Effector memory CD8-positive, alpha-beta T cell (primary cell): ENCODE data around the gene HS3ST6.
A peak's percentile ranks its signal among the peaks of the same experiment; 100 is the strongest.
"Not testable (repeated sequence)": the region's sequence is repeated elsewhere in the genome, so short reads cannot be mapped to it uniquely, and the experiment has no call there.

Experiments used
- ATAC-seq: fragments of 150-1000 bp; cut with Tn5 transposase; replicated peaks from 2 replicates; pipeline ENCODE4 v1.10.0; 2021; ENCODE audit warnings: mild to moderate bottlenecking, moderate library complexity
- DNase-seq, 3 experiments: peaks; one replicate each; pipeline ENCODE4 v3.0.0; 2021
- H3K27ac Mint-ChIP-seq, 2 donors: one replicate each; pipeline ENCODE4 v1.8.0; 2022; ENCODE audit warnings: mild to moderate bottlenecking in 2 of 2, mixed read lengths in 2 of 2, moderate library complexity in 2 of 2
- H3K27me3 Mint-ChIP-seq, 2 donors: one replicate each; pipeline ENCODE4 v1.8.0; 2022; ENCODE audit warnings: mixed read lengths in 2 of 2
- H3K36me3 Mint-ChIP-seq: one replicate; pipeline ENCODE4 v1.8.0; 2022; ENCODE audit warnings: mild to moderate bottlenecking, moderate library complexity, mixed read lengths; ENCODE audit not compliant: insufficient read depth
- H3K4me1 Mint-ChIP-seq, 2 donors: one replicate each; pipeline ENCODE4 v1.8.0; 2022; ENCODE audit warnings: low read depth in 2 of 2, mixed read lengths in 2 of 2
- H3K4me3 Mint-ChIP-seq, 2 donors: one replicate each; pipeline ENCODE4 v1.8.0; 2022; ENCODE audit warnings: mild to moderate bottlenecking in 2 of 2, mixed read lengths in 2 of 2, moderate library complexity in 2 of 2
- H3K9me3 Mint-ChIP-seq, 2 donors: one replicate each; pipeline ENCODE4 v1.8.0; 2022; ENCODE audit warnings: mixed read lengths in 2 of 2

HS3ST6 gene

DNA sequence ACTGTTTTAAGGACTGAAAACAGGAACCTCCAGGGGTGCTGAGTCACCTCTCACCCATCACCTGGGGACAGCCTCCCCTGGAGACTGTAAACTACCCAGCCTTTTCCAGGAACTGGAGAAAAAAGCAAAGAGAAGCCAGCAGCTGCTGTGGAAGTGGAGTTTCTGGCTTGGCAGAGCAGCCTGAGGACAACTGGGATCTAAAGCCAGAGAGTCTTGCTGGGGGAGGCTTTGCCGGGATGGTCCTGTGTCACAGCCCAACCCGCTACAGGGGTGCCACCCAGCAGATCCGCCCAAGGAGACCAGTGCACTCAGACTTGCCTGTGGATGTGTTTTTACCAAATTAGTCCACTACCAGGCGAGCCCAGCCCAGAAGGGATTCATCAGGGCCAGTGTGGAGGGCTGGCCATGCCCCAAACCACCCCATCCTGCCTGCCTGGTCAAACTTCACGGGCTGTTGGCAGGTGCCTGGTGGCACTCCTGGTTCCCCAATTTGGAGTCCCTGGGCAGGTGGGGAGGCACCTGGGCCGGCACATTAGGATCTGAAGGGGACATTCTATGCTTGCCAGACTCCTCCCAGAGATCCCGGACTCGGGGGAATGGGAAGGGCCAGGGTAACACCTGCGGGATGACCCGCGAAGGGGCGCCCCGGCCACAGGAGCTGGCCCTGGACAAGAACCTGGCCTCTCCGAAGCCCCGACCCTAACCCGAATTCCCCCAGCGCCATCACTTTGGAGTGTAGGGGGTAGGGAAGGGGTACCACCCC is 24.0 kb upstream of the HS3ST6 start:
- Mint-ChIP-seq H3K27ac (peak overlapping the region; percentile 74 to 88), H3K9me3 (no peaks in the 10 kb centered on the region), H3K4me1 (peaks cover 9 to 13% of the 10 kb centered on the region in 2 donors), H3K4me3 (peak overlapping the region; percentile 90 to 92), H3K27me3 (no peaks in the 10 kb centered on the region), H3K36me3 (peaks cover 15% of the 10 kb centered on the region)
- DNase-seq, result no peak
- ATAC-seq, result no peak

DNA sequence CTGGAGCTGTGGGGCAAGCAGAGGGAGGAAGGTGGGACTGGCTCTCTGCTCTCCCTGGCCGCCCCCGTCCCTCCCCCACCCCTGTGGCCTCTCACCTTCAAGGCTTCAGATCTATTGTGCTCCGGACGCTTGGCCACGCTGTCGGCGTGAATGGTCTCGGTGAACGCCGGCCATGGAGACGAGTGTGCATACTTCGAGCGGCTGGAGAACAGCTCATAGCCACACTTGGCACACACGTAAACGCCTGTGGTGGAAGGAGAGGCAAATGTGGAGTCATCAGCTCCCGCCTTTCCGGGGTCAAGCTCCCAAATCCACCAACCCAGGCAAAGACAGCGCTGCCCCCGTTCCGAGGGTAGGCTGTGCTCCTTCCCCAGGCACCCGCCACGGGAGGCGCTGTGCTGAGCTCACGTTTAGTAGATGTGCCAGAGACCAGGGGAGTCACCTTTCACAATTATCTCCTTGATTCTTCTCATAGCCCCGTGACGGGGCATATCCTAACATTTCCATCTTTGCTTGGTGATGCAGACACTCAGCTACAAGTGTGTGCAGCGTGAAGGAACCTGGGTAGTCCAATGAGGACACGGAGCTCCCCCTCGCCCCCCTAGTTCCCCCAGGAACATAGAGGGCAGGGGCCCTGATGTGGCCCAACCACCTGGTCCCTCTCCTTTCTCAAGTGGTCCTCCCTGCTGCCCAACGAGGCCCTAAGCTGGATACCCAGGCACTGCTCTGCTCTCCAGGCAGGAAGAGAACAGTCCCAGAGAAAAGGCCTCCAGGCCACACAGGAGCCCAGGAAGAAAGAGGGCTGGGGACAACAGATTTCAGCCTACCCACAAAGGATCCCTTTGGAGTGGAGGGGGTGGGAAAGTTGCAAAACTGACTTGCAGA is 23.2 kb upstream of the HS3ST6 start:
- peaks cover 9 to 13% of the 10 kb centered on the region in 2 donors for H3K4me1 Mint-ChIP-seq
- peak overlapping the region; percentile 90 to 92 for H3K4me3 Mint-ChIP-seq
- H3K27me3 Mint-ChIP-seq, result no peaks in the 10 kb centered on the region
- DNase-seq, result no peak
- no peaks in the 10 kb centered on the region for H3K9me3 Mint-ChIP-seq
- peaks cover 15% of the 10 kb centered on the region for H3K36me3 Mint-ChIP-seq
- H3K27ac Mint-ChIP-seq, result no peak overlapping the region
- ATAC-seq, result no peak

DNA sequence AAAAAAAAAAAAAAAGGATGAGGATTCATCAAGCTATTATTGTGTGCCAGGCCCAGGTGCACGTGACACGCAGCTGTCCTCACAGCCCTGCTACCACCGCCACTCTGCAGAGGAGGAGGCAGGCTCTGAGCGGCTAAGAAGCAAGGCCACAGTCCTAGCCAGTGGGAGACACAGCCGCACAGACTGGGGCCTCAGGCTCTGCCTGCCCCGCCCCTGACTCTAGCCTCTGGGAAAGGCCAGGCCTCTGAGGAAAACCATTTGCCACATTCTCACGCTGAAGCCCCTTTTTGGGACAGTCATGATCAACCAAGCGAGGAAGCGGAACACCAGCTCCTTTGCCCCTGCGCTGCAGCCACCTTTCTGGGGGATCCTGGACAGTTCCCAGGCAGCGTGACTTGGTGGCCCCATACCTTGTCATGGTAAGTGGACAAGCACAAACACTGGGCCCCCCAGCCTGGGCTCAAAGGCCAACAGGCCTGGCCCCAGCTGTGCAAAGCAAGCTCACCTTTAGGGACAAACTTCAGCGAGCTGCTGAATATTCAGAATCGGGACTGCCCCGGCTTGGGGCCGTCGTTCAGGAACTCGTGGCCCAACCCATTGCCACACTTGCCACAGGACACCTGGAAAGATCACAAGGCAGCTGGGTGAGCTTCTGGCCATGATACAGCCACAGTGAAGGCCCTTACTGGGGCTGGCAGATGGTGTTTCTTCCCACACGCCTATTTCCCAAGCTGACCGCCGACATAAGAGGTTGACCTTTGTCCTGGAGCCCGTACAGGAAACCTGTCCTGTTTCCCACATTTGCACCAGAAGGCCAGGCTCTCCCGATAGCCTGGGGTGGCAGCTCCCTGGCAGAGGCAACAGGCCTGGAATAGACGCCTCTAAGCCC is 22.3 kb upstream of the HS3ST6 start:
- no peak overlapping the region for H3K27ac Mint-ChIP-seq
- no peaks in the 10 kb centered on the region for H3K9me3 Mint-ChIP-seq
- peaks cover 9 to 13% of the 10 kb centered on the region in 2 donors for H3K4me1 Mint-ChIP-seq
- H3K27me3 Mint-ChIP-seq, result no peaks in the 10 kb centered on the region
- H3K36me3 Mint-ChIP-seq, result peaks cover 15% of the 10 kb centered on the region
- DNase-seq (no peak), ATAC-seq (no peak)
- H3K4me3 Mint-ChIP-seq, result no peak overlapping the region

DNA sequence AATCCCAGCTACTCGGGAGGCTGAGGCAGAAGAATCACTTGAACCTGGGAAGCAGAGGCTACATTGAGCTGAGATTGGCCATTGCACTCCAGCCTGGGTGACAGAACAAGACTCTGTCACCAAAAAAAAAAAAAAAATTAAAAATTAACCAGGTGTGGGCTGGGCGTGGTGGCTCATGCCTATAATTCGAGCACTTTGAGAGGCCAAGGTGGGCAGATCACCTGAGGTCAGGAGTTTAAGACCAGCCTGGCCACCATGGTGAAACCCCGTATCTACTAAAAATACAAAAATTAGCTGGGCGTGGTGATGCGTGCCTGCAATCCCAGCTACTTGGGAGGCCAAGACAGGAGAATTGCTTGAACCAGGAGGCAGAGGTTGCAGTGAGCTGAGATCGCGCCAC is 21.6 kb upstream of the HS3ST6 start:
- H3K27me3 Mint-ChIP-seq, H3K27ac Mint-ChIP-seq, DNase-seq, ATAC-seq, H3K4me3 Mint-ChIP-seq, H3K9me3 Mint-ChIP-seq: not testable (repeated sequence)
- Mint-ChIP-seq H3K4me1 (peaks cover 9 to 13% of the 10 kb centered on the region in 2 donors), H3K36me3 (peaks cover 15% of the 10 kb centered on the region)

DNA sequence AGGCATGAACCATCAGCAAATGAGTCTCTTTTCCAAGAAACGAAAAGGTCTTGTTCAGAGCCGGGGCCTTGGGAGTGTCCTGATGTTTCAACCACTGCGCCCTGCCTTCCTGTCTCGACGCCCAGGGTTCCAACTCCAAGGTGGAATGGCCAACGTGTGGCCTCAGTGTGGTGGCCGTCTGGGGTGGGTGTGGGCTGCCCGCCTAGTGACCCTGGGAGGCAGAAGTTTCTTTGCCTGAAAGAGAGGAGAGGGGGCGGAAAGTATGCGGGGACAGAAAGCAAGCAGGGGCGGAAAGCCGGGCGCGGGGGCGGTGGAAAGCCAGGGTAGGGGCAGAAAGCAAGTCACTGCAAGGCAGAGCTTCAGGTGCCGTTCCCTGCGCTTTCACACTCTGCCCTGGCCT is 20.7 kb upstream of the HS3ST6 start:
- H3K36me3 Mint-ChIP-seq, result peaks cover 15% of the 10 kb centered on the region
- no peaks in the 10 kb centered on the region for H3K27me3 Mint-ChIP-seq
- no peak for DNase-seq
- peaks cover 4 to 13% of the 10 kb centered on the region in 2 donors for H3K4me1 Mint-ChIP-seq
- no peak overlapping the region for H3K4me3 Mint-ChIP-seq
- ATAC-seq, result no peak
- H3K27ac Mint-ChIP-seq, result no peak overlapping the region
- no peaks in the 10 kb centered on the region for H3K9me3 Mint-ChIP-seq

DNA sequence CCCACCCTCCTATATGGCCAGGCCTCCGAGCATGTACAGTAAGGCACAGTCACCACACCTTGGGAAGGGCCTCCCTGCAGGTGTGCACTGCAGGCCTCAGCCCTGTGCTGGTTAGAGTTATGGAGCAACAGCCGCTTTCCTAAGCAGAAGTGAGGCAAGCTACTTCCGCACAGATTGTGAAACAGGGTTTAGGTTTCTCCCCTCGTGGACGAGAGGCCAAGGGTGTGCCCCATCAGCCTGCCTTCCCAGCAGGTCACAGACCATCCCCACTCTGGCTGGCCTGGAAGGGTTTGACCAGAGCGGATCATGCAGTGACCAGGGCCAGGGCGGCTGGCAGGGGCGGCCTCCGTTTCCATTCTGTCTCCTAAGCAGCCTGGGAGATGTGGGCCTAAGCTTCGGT is 20.1 kb upstream of the HS3ST6 start:
- Mint-ChIP-seq H3K27me3 (peaks cover 0 to 3% of the 10 kb centered on the region in 2 donors), H3K4me1 (peaks cover 4 to 10% of the 10 kb centered on the region in 2 donors), H3K27ac (no peak overlapping the region), H3K36me3 (peaks cover 15% of the 10 kb centered on the region), H3K4me3 (no peak overlapping the region), H3K9me3 (no peaks in the 10 kb centered on the region)
- no peak for ATAC-seq
- DNase-seq, result no peak

- Mint-ChIP-seq H3K4me1 (peaks cover 0 to 5% of the 10 kb centered on the region in 2 donors), H3K27me3 (peaks cover 0 to 9% of the 10 kb centered on the region in 2 donors), H3K9me3 (no peaks in the 10 kb centered on the region), H3K27ac (peak overlapping the region in 1 of 2 donors; percentile 44), H3K36me3 (peaks cover 15% of the 10 kb centered on the region), H3K4me3 (no peak overlapping the region)
- no peak for DNase-seq
- ATAC-seq, result no peak
These were observed 18.8 kb upstream of the HS3ST6 start for GRCh38 chr16:1936945-1937479.

DNA sequence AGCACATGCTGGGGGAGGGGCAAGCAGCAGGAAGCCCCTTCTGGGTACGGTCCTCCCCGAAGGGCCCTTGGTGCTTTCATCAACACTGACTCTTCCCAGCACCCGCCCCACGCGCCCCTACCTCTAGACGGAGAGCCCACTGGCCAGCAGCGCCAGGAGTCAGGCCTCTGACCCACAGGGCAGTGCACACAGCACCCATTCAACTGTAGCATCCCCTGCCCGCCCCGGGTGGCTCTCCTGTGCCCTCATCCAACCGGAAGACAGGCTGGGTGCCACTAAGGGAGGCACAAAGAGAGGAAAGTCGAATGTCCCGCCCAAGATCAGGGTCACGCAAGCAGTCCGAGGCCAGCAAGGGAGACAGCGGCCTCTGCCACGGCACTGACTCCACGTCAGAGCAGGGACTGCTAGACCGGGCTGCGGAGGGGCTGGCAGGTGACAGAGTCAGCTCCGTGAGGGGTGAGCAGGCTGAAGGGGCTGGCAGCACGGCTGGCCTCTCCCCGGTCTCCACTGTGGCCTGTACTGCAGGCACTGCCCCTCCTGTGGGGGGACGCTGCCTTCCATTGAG is 15.0 kb upstream of the HS3ST6 start:
- H3K27me3 Mint-ChIP-seq, result peaks cover 0 to 9% of the 10 kb centered on the region in 2 donors
- no peak overlapping the region for H3K27ac Mint-ChIP-seq
- no peaks in the 10 kb centered on the region for H3K9me3 Mint-ChIP-seq
- no peak overlapping the region for H3K4me3 Mint-ChIP-seq
- ATAC-seq (no peak), DNase-seq (no peak)
- H3K36me3 Mint-ChIP-seq, result peaks cover 3% of the 10 kb centered on the region
- peaks cover 0 to 2% of the 10 kb centered on the region in 2 donors for H3K4me1 Mint-ChIP-seq

GRCh38 chr16:1932050-1933028 is 14.1 kb upstream of the HS3ST6 start:
- peaks cover 1% of the 10 kb centered on the region for H3K36me3 Mint-ChIP-seq
- no peak overlapping the region for H3K27ac Mint-ChIP-seq
- H3K4me3 Mint-ChIP-seq, result no peak overlapping the region
- H3K4me1 Mint-ChIP-seq, result peaks cover 0 to 2% of the 10 kb centered on the region in 2 donors
- H3K9me3 Mint-ChIP-seq, result no peaks in the 10 kb centered on the region
- DNase-seq, result no peak
- no peak for ATAC-seq
- H3K27me3 Mint-ChIP-seq, result peaks cover 0 to 9% of the 10 kb centered on the region in 2 donors

DNA sequence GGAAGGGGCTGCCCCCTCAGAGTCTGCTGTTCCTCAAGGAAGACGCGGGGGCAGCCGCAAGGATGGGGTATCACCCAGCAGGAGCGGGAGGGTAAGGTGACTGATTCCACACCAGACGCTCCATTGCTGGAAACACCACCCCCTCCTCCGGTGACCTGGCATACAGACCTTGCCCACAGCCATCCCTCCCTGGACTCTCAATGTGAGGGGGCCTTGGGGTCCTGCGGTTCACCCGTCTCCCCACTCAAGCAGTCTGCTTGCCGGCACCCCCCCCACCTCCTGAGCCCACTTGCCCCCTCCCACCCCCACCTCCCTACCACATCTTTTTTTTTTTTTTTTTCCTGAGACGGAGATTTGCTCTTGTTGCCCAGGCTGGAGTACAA is 12.1 kb upstream of the HS3ST6 start:
- DNase-seq (no peak), ATAC-seq (no peak)
- peaks cover 0 to 13% of the 10 kb centered on the region in 2 donors for H3K27me3 Mint-ChIP-seq
- H3K4me1 Mint-ChIP-seq, result peaks cover 0 to 2% of the 10 kb centered on the region in 2 donors
- no peaks in the 10 kb centered on the region for H3K9me3 Mint-ChIP-seq
- H3K36me3 Mint-ChIP-seq, result peaks cover 2% of the 10 kb centered on the region
- H3K27ac Mint-ChIP-seq, result no peak overlapping the region
- H3K4me3 Mint-ChIP-seq, result peak overlapping the region; percentile 27 to 29

GRCh38 chr16:1929578-1930337 is 11.5 kb upstream of the HS3ST6 start:
- ATAC-seq (peak; percentile 98), DNase-seq (peak; percentile 91 to 95 (median 94))
- Mint-ChIP-seq H3K27ac (no peak overlapping the region), H3K27me3 (peaks cover 2 to 19% of the 10 kb centered on the region in 2 donors), H3K4me1 (peaks cover 0 to 2% of the 10 kb centered on the region in 2 donors), H3K4me3 (peak overlapping the region; percentile 66 to 73), H3K36me3 (peaks cover 2% of the 10 kb centered on the region), H3K9me3 (no peaks in the 10 kb centered on the region)
